Measurements from ENCODE around the gene TMEM39A. TPM values are rescaled to one million over a fixed set of nuclear protein-coding genes. Genes with fewer than 3 reads are reported as not detected.

Gene TMEM39A
- total RNA-seq, 4 donors from 2014 or later: 20.9 to 39.9 (median 29.9) TPM

DNA sequence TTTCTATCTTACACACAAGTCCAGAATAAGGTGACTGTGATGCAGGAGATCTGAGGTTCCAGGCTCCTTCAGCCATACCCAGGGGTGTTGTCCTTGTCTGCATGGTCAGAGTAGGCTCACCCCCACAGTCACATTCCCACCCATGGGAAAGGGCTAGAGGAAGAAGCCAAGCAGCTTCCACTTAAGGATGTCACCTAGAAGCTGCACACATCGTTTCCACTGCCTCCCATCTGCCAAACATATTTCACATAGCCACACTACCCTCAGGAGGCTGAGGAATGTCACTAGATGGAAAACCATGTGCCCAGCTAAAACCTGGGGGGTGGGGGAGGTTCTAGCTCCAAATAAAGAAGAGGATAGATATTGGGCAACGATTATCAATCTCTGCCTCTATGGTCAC is 58.1 kb downstream of the TMEM39A start:
- TF ChIP-seq CTCF (IDR thresholded peaks at IDR 0.05) (no peak), POLR2A (IDR thresholded peaks at IDR 0.05) (no peak)
- 75 to 94% methylated on average over 2 of the region's 2 CpGs for WGBS, 2 donors
- intact Hi-C loops (cut with DNase I; ENCODE audit: low total_unique reads): no loop called here
- no peak overlapping the region for H3K4me3 ChIP-seq (ENCODE audit: low read depth, poor library complexity, severe bottlenecking)
- no peak for DNase-seq (ENCODE audit: low spot score in 2 of 2)

GRCh38 chr3:119403201-119403600 is 60.2 kb downstream of the TMEM39A start:
- DNase-seq (ENCODE audit: low spot score in 2 of 2): no peak
- no peak overlapping the region for H3K4me3 ChIP-seq (ENCODE audit: low read depth, poor library complexity, severe bottlenecking)
- intact Hi-C loops (cut with DNase I; ENCODE audit: low total_unique reads): no loop called here
- TF ChIP-seq CTCF (IDR thresholded peaks at IDR 0.05): no peak
- 95 to 100% methylated on average over 1 of the region's 1 CpG for WGBS, 2 donors

DNA sequence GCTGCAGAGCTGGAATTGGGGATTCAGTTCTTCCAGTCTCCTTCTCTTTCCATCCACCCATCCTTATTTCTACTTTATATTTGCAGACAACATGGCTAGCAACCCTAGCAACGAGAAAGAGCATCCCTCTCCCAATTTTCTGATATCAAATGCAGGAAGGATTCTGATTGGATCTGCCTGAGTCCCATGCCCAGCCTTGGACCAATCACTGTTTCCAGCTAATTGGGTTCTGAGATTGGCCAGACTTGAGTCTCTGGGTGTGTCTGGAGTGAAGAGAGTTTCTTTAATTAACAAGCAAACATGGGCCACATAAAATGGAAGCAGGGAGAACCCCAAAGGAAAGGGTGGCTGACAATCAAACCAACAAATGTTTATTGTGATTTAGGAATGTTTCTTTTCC is 60.6 kb downstream of the TMEM39A start:
- no peak overlapping the region for H3K4me3 ChIP-seq (ENCODE audit: low read depth, poor library complexity, severe bottlenecking)
- WGBS, 2 donors: 83 to 100% methylated on average over 1 of the region's 1 CpG
- TF ChIP-seq POLR2A (IDR thresholded peaks at IDR 0.05): no peak
- TF ChIP-seq CTCF (IDR thresholded peaks at IDR 0.05): no peak
- DNase-seq (ENCODE audit: low spot score in 2 of 2): no peak
- intact Hi-C loops (cut with DNase I; ENCODE audit: low total_unique reads): no loop called here

DNA sequence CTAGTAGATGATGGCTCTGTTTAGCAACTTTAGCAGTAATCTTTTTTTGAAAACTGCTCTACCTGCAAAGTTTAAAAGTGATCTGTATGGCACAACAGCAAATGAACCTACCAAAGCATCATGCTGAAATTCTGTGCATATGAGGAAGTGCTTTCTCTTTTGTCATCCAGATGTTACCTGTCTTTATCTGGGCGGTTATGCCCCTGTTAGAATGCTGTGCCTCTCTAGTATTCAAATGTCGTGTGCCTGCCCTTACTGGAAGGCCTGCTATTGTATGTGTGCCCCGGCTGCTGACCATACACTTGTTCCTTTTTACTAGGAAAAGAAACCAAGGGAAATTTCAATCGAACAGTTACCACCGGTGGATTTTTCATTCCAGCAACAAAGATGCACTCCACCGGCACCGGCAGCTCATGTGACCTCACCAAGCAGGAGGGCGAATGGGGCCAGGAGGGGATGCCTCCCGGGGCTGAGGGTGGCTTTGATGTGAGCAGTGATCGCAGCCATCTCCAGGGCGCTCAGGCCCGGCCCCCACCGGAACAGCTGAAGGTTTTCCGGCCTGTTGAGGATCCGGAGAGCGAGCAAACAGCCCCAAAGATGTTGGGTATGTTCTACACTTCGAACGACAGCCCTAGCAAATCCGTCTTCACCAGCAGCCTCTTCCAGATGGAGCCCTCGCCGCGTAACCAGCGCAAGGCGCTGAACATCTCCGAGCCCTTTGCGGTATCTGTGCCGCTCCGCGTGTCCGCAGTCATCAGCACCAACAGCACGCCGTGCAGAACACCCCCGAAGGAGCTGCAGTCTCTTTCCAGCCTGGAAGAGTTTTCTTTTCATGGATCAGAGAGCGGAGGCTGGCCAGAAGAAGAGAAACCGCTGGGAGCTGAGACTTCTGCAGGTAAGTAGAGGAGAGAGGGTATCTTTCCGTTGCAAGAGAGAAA is 61.6 kb downstream of the TMEM39A start:
- 90% methylated on average over 36 of the region's 36 CpGs for WGBS, 2 donors
- DNase-seq (ENCODE audit: low spot score in 2 of 2): no peak
- TF ChIP-seq CTCF (IDR thresholded peaks at IDR 0.05) (no peak), POLR2A (IDR thresholded peaks at IDR 0.05) (no peak)
- no peak overlapping the region for H3K4me3 ChIP-seq (ENCODE audit: low read depth, poor library complexity, severe bottlenecking)
- intact Hi-C loops (cut with DNase I; ENCODE audit: low total_unique reads): no loop called here

DNA sequence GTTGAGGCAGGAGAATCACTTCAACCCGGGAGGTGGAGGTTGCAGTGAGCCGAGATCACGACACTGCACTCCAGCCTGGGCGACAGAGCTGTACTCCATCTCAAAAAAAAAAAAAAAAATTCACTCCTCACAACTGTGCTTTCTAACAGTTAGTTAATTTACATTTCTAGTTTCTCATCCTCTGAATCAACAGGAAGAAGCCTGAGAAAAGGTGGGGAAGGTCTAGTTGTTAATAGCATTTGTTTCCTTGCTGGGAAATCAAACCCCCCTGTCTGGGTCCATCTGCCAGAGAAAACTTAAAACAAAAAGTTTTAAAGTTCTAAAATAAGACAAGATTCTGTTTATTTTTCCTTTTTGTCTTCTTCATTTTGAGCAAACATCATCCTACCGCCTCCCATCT is 62.3 kb downstream of the TMEM39A start:
- no peak for DNase-seq (ENCODE audit: low spot score in 2 of 2)
- 93 to 94% methylated on average over 5 of the region's 5 CpGs for WGBS, 2 donors
- intact Hi-C loops (cut with DNase I; ENCODE audit: low total_unique reads): no loop called here
- H3K4me3 ChIP-seq (ENCODE audit: low read depth, poor library complexity, severe bottlenecking): no peak overlapping the region
- TF ChIP-seq CTCF (IDR thresholded peaks at IDR 0.05) (no peak), POLR2A (IDR thresholded peaks at IDR 0.05) (no peak)
